H9 (cell line): ENCODE results near the gene PDE4A. TPM values are rescaled to one million over a fixed set of nuclear protein-coding genes. Genes with fewer than 3 reads are reported as not detected.

ENCODE experiments used
- DNase-seq: peaks from one replicate; pipeline ENCODE4 v3.0.0-alpha.2; 2017
- H2AFZ ChIP-seq: one replicate; pipeline ENCODE4 v1.6.1; 2013; ENCODE audit warnings: mild to moderate bottlenecking, low read length, control low read depth, moderate library complexity
- H2AK5ac ChIP-seq: 2 replicates; pipeline ENCODE4 v1.6.1; 2013; ENCODE audit warnings: low read length, control low read depth, mixed read lengths; ENCODE audit not compliant: insufficient read length
- H2BK120ac ChIP-seq: one replicate; pipeline ENCODE4 v1.6.1; 2013; ENCODE audit warnings: low read depth, mild to moderate bottlenecking, low read length, control low read depth, inconsistent platforms; ENCODE audit not compliant: poor library complexity, severe bottlenecking
- H2BK12ac ChIP-seq: 2 replicates; pipeline ENCODE4 v1.6.1; 2013; ENCODE audit warnings: low read length, control low read depth, mixed read lengths, low read depth; ENCODE audit not compliant: insufficient read length
- H2BK15ac ChIP-seq: 2 replicates; pipeline ENCODE4 v1.6.1; 2013; ENCODE audit warnings: low read depth, low read length, control low read depth
- H2BK20ac ChIP-seq: one replicate; pipeline ENCODE4 v1.6.1; 2013; ENCODE audit warnings: low read depth, mild to moderate bottlenecking, low read length, control low read depth, inconsistent platforms; ENCODE audit not compliant: poor library complexity, severe bottlenecking
- H2BK5ac ChIP-seq: 2 replicates; pipeline ENCODE4 v1.6.1; 2013; ENCODE audit warnings: low read length, control low read depth, mixed read lengths; ENCODE audit not compliant: insufficient read length
- H3K14ac ChIP-seq: 2 replicates; pipeline ENCODE4 v1.6.1; 2013; ENCODE audit warnings: low read length, control low read depth; ENCODE audit not compliant: insufficient read depth
- H3K18ac ChIP-seq: 2 replicates; pipeline ENCODE4 v1.6.1; 2013; ENCODE audit warnings: low read depth, mild to moderate bottlenecking, mixed read lengths, low read length, control low read depth; ENCODE audit not compliant: insufficient read length
- H3K23ac ChIP-seq: 2 replicates; pipeline ENCODE4 v1.6.1; 2013; ENCODE audit warnings: low read length, control low read depth, mixed read lengths, low read depth; ENCODE audit not compliant: insufficient read length
- H3K23me2 ChIP-seq: 2 replicates; pipeline ENCODE4 v1.6.1; 2013; ENCODE audit warnings: low read depth, mild to moderate bottlenecking, mixed read lengths, low read length, control low read depth; ENCODE audit not compliant: insufficient read length, poor library complexity, severe bottlenecking
- H3K27ac ChIP-seq: 2 replicates; pipeline ENCODE4 v1.5.1; 2013; ENCODE audit warnings: low read length, control low read depth, mixed read lengths, low read depth; ENCODE audit not compliant: insufficient read length
- H3K27me3 ChIP-seq: 2 replicates; pipeline ENCODE4 v1.6.1; 2013; ENCODE audit warnings: low read length, control low read depth, inconsistent platforms; ENCODE audit not compliant: insufficient read depth
- H3K4ac ChIP-seq: 2 replicates; pipeline ENCODE4 v1.6.1; 2013; ENCODE audit warnings: low read depth, mild to moderate bottlenecking, control low read depth, inconsistent platforms, low read length, moderate library complexity
- H3K4me1 ChIP-seq: 2 replicates; pipeline ENCODE4 v1.6.1; 2013; ENCODE audit warnings: low read length, control low read depth, inconsistent platforms; ENCODE audit not compliant: insufficient read depth
- H3K4me2 ChIP-seq: 2 replicates; pipeline ENCODE4 v1.6.1; 2013; ENCODE audit warnings: low read length, control low read depth, mixed read lengths; ENCODE audit not compliant: insufficient read length, insufficient read depth
- H3K56ac ChIP-seq: 2 replicates; pipeline ENCODE4 v1.6.1; 2013; ENCODE audit warnings: low read depth, mild to moderate bottlenecking, mixed read lengths, low read length, control low read depth; ENCODE audit not compliant: insufficient read length
- H3K79me1 ChIP-seq: 2 replicates; pipeline ENCODE4 v1.6.1; 2013; ENCODE audit warnings: low read depth, mild to moderate bottlenecking, moderate library complexity, low read length, control low read depth, inconsistent platforms; ENCODE audit not compliant: insufficient read depth, poor library complexity, severe bottlenecking
- H3K79me2 ChIP-seq: 2 replicates; pipeline ENCODE4 v1.6.1; 2013; ENCODE audit warnings: low read length, control low read depth, inconsistent platforms; ENCODE audit not compliant: insufficient read depth
- H3K9ac ChIP-seq: 2 replicates; pipeline ENCODE4 v1.6.1; 2013; ENCODE audit warnings: low read length, control low read depth, mixed read lengths; ENCODE audit not compliant: insufficient read length; ENCODE audit errors: extremely low read depth
- H3K9me3 ChIP-seq: one replicate; pipeline ENCODE4 v1.6.1; 2013; ENCODE audit warnings: low read depth, low read length, inconsistent platforms; ENCODE audit not compliant: control insufficient read depth
- H3T11ph ChIP-seq: one replicate; pipeline ENCODE4 v1.6.1; 2013; ENCODE audit warnings: mild to moderate bottlenecking, low read length, control low read depth, inconsistent platforms
- H4K20me1 ChIP-seq: one replicate; pipeline ENCODE4 v1.6.1; 2013; ENCODE audit not compliant: control insufficient read depth, insufficient read length, insufficient read depth
- H4K5ac ChIP-seq: 2 replicates; pipeline ENCODE4 v1.6.1; 2013; ENCODE audit warnings: low read depth, mild to moderate bottlenecking, mixed read lengths, low read length, control low read depth; ENCODE audit not compliant: insufficient read length
- H4K8ac ChIP-seq: replicated peaks from 2 replicates; pipeline ENCODE4 v1.6.1; 2013; ENCODE audit warnings: low read length, control low read depth, mixed read lengths, low read depth; ENCODE audit not compliant: insufficient read length
- H4K91ac ChIP-seq: 2 replicates; pipeline ENCODE4 v1.6.1; 2013; ENCODE audit warnings: low read depth, mild to moderate bottlenecking, moderate library complexity, mixed read lengths, low read length, control low read depth; ENCODE audit not compliant: insufficient read length
- H3K27ac Mint-ChIP-seq, 3 experiments: 2 replicates in 2 of 3; 3 replicates in 1 of 3; pipeline ENCODE4 v1.8.0; 2020 to 2021; ENCODE audit warnings: mixed read lengths in 3 of 3, mild to moderate bottlenecking in 1 of 3, moderate library complexity in 1 of 3
- H3K27me3 Mint-ChIP-seq: 2 replicates; pipeline ENCODE4 v1.8.0; 2021; ENCODE audit warnings: low read depth, mild to moderate bottlenecking, moderate library complexity, mixed read lengths
- H3K36me3 Mint-ChIP-seq, 3 experiments: 2 replicates in 2 of 3; 3 replicates in 1 of 3; pipeline ENCODE4 v1.8.0; 2020 to 2021; ENCODE audit warnings: low read depth in 3 of 3, mixed read lengths in 3 of 3; ENCODE audit not compliant: insufficient read depth in 1 of 3
- H3K4me1 Mint-ChIP-seq, 2 experiments: 2 replicates each; pipeline ENCODE4 v1.8.0; 2020; ENCODE audit warnings: mixed read lengths in 2 of 2
- H3K4me3 Mint-ChIP-seq, 2 experiments: 2 replicates in 1 of 2; 3 replicates in 1 of 2; pipeline ENCODE4 v1.8.0; 2020 to 2021; ENCODE audit warnings: mild to moderate bottlenecking in 2 of 2, mixed read lengths in 2 of 2, moderate library complexity in 1 of 2
- H3K9me3 Mint-ChIP-seq, 2 experiments: 2 replicates in 1 of 2; 3 replicates in 1 of 2; pipeline ENCODE4 v1.8.0; 2020; ENCODE audit warnings: mild to moderate bottlenecking in 2 of 2, mixed read lengths in 2 of 2, moderate library complexity in 1 of 2
- CTCF ChIP-seq: fragments of 200-600 bp; sonication (generic); conservative IDR thresholded peaks from 3 replicates; pipeline ENCODE4 v1.8.0; 2021; ENCODE audit warnings: antibody characterized with exemption, mild to moderate bottlenecking
- WGBS: extraction: QIAGEN DNeasy Blood & Tissue Kit; methylation state at CpG from one replicate; pipeline ENCODE4 v1.1.7; 2013; ENCODE audit warnings: missing lambda C conversion rate, low lambda C conversion rate, mixed read lengths; ENCODE audit not compliant: insufficient read length; ENCODE audit errors: extremely low coverage; 5-methylcytosine and 5-hydroxymethylcytosine counted together
- total RNA-seq: library from RNA; stranded (reverse); gene quantifications from 2 replicates; pipeline ENCODE4 v1.2.1, GENCODE V29; 2021

Gene PDE4A
- total RNA-seq, 1 experiment from 2014 or later = 8.5 TPM

DNA sequence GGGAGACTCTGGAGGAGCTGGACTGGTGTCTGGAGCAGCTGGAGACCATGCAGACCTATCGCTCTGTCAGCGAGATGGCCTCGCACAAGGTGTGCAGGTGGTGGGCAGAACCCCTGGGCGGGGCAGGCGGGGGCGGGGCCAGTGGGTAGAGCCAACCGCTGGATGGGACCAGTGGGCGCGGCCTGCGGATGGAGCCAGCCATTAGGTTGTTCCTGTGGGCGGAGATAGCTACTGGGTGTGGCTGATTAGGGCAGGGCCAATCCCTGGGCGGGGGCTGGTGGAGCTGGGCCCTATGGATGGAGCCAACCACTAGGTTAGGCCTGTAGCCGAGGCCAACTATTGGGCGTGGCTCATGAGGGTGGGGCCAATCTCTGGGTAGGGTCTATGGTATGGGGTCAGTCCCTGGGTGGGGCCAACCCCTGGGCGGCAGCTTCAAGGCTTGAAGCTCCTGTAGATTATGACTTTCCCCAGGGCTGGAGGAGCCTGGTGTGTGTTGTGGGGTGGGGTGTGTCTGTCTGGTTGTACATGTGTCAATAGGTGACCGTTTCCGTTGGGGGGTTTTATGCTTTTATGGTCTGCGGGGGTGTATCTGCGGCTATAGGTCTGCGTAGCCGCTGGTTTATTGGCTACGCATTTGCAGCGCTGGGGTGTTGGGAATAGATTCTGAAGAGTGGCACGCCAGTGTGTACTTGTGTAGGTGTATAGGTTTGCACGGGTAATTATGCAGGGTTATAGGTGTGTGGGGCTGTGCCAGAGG lies 30.7 kb downstream of the PDE4A start:
- Mint-ChIP-seq H3K9me3 (no peaks in the 10 kb centered on the region), H3K4me3 (no peak overlapping the region; a peak in 1 of 5 replicates), H3K27ac (peak overlapping the region in 1 of 3 experiments; percentile 76; a peak in 1 of 7 replicates), H3K4me1 (peaks cover 9 to 34% of the 10 kb centered on the region in 2 experiments), H3K36me3 (no peaks in the 10 kb centered on the region), H3K27me3 (peaks cover 7% of the 10 kb centered on the region)
- Histone ChIP-seq H4K5ac (no peak overlapping the region), H3K23me2 (no peaks in the 10 kb centered on the region), H3K9ac (no peak overlapping the region), H3K4me2 (no peak overlapping the region), H3K27me3 (no peaks in the 10 kb centered on the region), H2BK12ac (no peak overlapping the region), H2BK5ac (no peak overlapping the region), H3K56ac (no peak overlapping the region), H3T11ph (no peak overlapping the region), H3K79me2 (no peaks in the 10 kb centered on the region), H3K23ac (no peak overlapping the region), H3K4me1 (no peaks in the 10 kb centered on the region), H3K18ac (no peak overlapping the region), H2AFZ (no peak overlapping the region), H3K14ac (no peak overlapping the region), H2BK15ac (no peak overlapping the region), H3K79me1 (no peaks in the 10 kb centered on the region), H2BK120ac (no peak overlapping the region), H2AK5ac (no peak overlapping the region), H4K8ac (no peak overlapping the region), H4K20me1 (no peaks in the 10 kb centered on the region), H3K4ac (no peak overlapping the region), H2BK20ac (no peak overlapping the region), H4K91ac (no peak overlapping the region), H3K9me3 (no peaks in the 10 kb centered on the region), H3K27ac (no peak overlapping the region)
- peak; percentile 94 for DNase-seq
- whole genome bisulfite sequencing = no CpG with 5 or more reads among the region's 25 CpGs
- TF ChIP-seq CTCF = no peak
